Retina (tissue), 1 donor: Measurements from ENCODE around the gene ENTREP3.

Source experiments
- DNase-seq: peaks from one replicate; pipeline ENCODE4 v3.0.0-alpha.2; 2016

The ENTREP3 gene

DNA sequence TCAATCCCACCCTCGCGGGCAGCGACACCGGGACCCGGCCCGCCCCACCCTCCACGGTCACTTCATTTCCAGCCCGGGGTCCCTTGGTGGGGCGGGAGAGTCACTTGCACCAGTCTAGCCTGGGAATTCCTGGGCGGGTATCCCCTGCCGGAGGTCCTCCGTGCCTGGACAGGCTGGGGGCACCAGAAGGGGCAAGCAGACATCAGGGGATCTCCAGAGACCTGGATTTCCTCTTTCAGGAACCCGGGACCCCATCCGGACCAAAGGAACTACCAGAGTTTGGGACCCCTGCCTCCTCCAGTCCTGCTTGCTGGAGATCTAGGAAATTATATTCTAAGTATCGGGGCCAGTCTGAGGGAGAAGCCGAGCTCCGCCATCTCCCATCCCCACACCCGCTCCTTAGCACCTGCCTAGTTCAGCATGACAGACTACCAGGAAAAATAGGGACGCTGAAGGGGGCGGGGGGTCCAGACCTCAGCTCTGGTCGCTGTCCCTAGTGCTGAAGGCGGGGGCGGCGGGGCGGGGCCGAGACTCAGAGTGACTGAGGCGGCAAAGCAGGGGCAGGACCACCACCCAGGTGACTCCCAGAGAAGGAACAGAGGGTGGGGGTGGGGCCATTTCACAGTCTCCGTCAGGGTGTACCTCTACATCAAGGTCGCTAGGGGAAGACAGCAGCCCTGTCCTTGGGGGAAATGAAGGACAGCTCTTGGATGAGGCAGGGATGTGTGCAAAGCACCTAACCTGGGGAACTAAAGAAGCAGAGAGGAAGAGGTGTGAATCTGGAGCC lies 22.8 kb upstream of the ENTREP3 start:
- DNase-seq: peak; percentile 74

DNA sequence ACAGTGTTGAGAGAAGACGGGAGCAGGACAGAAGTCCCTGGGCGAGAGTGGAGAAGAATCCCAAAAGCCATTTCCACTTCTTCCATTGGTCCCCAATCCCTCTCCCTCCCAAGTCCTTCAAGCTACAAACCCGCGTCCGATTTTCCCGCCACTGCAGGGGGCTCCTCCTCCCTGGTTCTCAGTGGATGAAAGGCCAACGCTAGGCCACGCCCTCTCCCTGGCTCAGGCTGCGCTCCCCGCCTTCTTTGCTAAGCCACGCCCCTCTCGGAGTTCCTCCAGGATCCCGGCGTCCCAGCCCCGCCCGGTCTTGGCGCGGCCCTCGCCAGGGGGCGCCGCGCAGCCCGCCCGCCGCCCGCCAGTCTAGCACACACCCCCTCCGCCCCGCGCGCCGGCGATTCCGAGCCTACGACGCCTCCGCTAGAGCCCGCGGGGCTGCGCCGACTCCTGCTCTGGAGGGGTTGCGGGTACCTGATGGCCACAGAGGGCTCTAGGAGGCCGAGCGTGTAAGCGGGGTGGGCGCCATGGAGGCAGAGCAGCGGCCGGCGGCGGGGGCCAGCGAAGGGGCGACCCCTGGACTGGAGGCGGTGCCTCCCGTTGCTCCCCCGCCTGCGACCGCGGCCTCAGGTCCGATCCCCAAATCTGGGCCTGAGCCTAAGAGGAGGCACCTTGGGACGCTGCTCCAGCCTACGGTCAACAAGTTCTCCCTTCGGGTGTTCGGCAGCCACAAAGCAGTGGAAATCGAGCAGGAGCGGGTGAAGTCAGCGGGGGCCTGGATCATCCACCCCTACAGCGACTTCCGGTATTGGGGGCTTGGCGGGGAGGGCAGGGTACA lies 22.0 kb upstream of the ENTREP3 start, which contains the start of gene HCN3:
Gene HCN3 (plus strand): TSS at position 394 of the 832 bp plus-strand sequence. CDS start 128 bp downstream, at position 522.
- DNase-seq: peak; percentile 95

DNA sequence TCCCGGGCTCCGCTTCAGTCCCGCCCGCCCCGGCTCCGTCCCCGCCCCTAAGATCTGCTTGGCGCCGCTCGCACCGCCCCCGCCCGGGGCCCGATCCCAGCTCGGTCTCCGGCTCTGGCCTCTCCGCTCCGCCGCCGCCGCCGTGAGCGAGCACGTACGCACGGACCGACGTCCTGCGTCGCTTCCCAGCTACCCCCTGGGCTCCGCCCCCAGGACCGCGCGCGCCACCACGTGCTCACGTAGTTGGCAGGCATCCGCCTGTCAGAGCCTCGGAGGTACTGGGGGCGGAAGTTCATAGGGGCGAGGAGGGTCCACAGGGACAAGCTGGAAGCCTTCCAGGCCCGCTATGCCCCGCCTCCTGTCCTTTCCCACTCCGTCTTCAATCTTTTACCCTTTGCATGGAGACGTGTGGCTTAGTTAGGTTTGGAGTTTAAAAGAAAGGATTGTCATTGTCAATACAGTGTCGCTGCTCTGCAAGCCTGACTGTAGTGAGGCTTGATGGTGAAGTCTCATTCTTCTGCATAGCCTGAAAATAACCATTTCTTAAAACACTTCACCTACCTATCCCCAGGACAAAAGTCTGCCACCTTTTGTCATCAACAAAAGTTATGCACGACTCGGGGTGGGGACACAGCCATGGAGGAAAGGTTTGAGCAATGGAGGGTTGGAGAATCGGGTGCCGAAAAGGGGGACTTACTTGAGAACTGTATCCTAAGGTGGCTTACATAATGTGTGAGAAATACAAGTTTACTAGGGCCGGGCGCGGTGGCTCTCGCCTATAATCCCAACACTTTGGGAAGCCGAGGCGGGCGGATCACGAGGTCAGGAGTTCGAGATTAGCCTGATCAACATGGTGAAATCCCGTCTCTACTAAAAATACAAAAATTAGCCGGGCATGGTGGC lies 18.3 kb upstream of the ENTREP3 start, which contains the start of gene CLK2:
Gene CLK2 (minus strand): TSS at position 162 of the 903 bp plus-strand sequence. CDS start 2,527 bp downstream, outside the sequence.
- peak; percentile 93 for DNase-seq

DNA sequence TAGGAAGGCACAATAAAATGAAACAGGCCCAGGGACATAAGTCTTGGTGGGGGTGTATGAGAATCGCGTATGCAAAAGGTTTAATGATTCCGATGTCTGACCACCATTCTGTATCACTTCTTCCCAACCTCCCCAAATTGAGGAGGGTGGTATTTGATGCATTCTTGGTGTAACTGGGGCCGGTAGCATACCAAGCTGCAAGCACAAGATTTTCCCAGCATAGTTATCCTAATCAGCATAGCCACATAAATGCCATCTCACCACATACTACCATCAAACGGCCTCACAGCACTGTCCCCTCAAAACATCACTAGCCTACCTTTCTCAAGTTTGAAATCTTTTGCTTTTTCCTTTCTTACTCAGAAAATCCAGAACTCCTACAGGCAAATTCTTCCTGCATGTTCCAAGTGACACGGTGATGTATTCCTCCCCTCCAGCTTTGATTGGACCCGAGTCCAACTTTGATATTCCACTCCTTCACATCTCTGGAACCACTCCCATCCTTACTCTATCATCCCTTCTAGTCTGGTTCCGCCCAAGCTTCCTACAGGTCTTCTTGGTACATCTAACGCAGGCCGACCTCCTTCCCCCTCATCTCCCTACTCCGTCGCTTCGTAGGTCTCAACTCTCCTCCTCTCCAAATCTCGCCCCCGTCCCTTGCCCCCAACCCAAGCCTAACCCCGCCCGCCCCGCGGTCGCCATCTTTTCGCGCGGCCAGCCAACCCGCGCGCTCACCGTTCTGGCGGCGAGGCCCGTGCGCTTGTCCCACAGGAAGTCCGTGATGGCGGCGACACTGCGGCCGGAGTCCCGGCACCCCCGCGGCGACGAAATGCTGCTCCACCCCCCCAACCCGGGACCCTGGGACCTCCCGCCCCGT lies 17.4 kb upstream of the ENTREP3 start:
- no peak for DNase-seq

DNA sequence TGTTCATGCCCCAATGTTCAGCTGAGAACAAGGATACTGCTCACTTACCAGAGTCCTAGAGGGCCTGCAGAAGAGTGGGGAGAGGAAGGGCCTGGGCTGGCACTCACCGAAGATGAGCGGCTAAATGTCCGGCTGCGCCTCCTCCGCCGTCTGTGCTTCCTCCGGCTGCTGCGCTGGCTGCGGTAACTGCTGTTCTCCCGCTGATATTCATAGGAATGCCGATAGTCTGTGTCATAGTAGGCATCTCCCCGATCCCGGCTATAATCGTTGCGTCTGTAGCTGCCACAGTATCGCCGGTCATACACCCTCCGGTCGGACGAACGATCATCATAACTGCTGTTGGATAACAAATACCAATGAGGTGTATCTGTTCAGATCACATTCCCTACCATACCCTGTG lies 14.1 kb upstream of the ENTREP3 start:
- no peak for DNase-seq

DNA sequence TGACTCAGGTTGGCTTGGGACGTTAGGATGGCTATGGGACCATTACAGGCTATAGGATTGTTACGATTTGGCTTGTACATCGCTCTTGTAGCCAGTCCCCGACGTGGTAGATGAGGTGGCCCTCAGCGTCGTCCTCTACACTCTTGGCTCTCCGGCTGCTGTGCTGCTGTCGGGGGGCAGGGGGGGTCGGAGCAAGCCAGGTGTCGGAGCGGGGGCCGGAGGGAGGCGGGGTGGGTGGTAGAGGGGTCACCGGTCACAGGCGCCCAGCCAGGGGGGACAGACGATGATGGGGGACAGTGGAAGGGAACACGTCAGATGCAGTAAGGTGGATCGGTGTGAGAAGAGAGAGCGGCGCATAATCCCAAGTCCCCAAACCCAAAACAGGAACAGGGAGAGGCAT lies 13.3 kb upstream of the ENTREP3 start:
- no peak for DNase-seq

DNA sequence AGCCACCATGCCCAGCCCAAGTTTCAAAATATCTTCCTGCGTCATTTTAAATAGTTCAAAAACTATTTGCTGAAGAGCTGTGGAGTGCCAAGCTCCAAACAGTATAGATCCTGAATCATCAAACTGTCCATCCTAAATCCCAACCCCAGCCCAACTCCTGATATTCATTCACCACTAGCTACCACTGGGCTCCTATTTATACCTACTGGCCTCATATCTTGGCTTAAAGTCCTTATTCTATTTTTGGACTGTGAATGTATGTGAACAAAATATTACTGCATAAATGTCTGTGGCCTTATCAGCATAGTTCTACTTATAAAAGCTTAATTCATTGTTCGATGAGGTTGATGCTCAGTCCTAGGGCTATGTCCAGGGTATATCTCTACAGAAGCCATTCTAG lies 12.1 kb upstream of the ENTREP3 start:
- DNase-seq: no peak

DNA sequence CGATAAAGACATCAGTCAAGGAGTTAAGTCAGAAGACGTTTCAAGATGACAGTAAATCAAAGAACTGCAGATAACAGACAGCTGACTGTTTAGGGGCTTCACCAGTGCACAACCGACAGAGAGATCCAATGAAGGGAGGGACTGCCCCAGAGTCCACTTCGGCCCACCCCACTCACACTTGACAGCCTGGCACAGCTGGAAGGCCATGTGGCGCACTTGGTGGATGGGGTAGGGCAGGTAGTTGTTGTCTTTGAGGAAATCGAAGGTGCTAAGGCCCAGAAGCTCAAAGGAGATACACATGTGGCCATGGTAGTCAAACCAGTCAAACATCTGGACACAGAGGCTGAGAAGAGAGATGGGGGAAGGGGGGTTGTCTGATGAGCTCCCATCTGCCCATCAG lies 11.3 kb upstream of the ENTREP3 start:
- DNase-seq: no peak

DNA sequence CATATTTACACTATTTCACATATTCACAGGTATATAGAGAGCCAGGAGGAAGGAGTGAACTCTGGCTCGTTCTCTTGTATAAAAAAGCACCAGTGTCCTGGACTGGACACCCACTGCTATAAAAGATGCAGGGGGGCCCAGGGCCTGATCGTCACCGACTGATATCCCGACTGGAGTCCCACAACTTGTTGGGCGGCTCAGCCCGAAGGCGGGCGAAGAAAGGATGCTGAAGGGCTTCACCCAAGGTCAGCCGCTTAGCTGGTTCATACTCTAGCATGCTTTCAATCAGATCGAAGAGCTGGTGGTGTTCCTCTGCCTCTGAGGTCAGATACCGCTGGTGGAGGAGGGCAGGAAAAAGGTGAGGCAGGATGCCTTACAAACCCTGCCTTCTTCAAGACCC lies 7.8 kb upstream of the ENTREP3 start:
- no peak for DNase-seq

DNA sequence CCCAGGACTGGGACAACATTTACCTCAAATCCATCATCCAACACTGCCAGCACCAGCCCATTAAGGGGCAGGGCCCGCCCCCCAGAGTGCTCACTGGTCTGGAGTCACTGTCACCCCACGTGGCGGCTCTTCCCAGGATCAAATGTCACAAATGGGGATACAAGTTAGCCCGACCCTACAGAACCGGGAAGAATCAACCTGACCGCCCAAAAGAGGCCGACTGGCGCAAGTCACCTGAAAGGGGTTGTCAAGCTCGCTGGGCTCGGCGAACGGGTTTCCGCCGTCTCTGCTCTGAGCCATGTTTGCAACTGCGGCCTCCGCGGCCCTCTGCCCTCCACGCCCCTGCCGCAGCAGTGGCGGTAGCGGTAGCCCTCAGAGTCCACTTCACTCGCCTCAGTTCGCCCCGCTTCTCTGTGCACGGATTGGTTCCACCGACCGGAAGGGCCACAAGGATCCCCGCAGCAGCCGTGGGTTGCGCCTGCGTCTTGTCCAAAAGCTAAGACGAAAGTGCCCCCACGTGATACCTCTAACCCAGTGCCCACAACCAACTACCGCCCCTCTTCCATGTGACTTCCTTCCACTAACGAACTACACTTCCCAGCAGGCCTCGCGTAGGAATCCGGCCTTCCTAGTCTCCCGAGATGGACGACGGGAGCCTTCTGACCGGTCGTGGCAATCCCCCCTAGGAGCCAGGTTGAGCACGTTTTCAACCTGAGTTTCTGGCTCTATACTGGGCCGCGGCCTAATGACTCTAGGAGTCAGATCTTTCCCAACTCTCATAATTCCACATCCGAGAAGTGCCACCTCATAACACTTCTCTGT lies 6.8 kb upstream of the ENTREP3 start, which contains the start of gene SCAMP3:
Gene SCAMP3 (minus strand): TSS at position 509 of the 822 bp plus-strand sequence. CDS start 209 bp downstream, at position 300.
- DNase-seq: peak; percentile 94

DNA sequence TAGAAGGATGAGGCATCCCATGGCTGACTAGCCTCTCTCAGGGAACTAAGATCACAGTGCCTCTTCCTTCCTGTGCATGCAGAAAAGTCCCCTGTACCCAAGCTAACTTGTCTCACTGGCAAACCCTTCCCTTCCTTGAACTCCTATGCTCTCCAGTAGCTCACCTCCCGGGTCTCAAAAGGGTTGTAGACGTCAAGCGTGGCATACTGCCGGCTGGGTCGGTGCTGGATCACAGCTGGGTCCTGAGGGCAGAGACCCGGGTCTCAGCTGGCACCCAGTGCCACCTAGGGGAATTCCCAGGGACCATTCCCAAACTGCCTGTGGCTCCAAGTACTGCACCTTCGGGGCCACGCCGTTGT lies 6.2 kb upstream of the ENTREP3 start:
- no peak for DNase-seq

DNA sequence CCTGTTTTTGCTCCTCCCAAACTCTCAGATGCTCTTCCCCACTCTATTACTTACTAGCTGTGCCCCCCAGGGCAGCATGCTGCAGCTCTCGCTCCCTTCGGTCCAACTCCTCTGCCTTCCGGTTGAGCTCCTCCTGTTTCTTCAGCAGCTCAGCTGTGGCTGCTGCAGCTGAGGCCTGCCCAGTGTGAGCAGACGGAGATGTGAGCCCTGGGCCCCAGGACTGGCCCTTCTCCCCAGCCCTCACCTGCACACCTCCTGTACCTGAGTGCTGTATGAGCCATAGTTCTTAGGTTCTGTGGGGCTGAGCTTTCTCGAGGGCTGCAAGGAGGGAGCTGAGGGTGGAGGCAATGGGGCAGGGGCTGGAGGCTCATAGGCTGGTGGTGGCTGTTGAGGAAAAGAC lies 5.0 kb upstream of the ENTREP3 start:
- DNase-seq: no peak

DNA sequence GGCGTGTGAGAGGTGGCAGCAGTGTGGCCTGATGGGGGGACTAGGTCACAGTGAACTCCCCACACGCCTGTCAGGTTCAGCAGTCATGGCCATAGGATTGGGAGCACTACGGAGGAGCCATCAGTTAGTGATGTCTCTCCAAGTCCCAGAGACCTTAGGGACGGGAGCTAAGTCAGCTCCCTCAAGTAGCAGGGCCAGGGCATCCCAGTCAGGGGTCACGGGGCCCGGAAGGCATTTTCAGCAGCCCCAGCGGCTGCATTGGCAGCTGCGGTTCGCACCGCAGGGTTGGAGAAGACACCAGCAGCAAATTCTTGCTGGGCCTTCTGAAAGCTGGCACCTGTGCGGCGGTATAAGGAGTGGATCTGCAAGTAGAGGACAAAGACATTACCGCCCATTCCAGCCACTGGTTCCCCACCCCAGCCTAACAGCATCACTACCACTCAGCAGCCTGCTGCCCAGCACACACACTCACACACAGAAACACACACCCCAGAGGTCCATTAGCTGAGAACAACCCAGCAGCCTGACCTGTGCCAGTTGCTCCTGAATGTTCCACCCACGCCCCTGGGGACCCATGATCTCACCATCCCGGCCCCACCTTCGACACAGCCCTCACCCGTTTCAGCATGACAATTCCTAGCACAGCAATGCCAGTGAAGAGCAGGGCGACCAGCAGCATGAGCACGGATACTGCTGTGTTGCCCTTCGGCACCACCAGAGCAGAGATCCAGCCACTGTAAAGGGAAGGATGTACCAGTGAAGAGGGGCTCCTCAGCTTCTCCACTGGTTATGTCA lies 972 bp upstream of the ENTREP3 start:
- DNase-seq: no peak

DNA sequence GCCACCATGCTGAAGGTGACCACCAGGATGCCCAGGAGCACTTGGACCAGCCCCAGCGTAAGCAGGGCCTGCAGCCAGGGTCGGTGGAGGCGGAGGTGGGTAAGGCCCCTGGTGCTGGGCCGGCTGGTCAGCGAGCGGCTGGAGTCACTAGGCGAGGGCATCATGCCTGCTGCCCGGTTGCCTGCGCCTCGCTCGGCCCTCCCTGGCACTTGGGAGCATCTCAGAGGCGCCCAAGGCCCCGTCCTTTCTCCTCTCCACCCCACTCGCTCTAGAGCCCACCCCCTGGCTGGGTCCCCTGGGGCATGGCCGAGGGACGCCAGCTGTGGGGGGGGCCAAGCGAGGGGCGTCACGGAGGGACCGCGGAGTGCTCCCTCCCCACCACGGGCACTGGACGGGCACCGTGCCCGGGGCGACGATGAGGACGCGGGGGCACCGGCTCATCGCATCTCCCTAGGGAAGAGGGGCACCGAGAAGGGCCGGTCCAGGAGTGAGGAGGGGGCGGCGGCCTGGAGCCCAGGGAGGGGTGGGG lies 505 bp downstream of the ENTREP3 start:
- peak; percentile 64 for DNase-seq

DNA sequence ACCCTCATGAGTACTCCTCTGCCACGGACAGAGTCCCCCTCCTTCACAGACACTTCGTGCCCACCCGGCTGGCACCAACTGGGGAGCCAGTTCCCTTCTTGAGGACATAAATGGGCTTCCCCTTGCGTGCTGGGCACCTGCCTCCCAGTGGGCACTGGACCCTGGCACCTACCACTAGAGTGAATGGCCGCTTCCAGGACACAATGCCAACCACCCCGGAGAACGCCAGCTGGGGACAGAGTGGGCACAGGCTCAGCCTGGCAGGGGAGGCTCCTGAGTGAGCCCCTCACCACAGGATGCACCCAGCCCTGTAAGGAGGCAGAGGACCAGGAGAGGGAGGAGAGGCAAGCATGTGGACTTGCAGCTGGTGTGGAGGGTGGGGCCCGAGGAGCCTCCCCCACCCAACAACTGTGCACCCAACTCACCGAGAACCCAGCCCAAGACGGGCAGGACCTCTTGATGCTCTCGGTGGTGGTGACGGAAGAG lies 1.0 kb downstream of the ENTREP3 start:
- no peak for DNase-seq

DNA sequence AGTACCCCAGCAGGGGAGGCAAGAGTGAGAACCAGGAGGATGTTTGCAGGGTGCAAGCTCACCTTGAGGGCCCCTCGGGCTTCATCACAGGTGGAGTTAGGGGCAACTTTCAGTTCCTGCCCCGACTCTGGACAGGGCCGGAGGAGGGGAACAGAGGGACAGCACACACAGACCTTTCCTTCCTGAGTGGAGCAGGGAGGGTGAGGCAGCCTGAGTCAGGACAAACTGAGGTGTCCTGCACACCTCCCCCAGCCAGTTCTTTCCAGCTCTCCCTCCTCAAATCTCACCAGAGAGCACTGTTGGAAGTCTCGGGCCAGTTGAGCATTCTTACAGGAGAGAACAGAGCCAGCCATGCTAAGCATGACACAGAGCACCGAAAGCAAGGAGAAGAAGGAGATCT lies 1.5 kb downstream of the ENTREP3 start:
- DNase-seq: no peak

DNA sequence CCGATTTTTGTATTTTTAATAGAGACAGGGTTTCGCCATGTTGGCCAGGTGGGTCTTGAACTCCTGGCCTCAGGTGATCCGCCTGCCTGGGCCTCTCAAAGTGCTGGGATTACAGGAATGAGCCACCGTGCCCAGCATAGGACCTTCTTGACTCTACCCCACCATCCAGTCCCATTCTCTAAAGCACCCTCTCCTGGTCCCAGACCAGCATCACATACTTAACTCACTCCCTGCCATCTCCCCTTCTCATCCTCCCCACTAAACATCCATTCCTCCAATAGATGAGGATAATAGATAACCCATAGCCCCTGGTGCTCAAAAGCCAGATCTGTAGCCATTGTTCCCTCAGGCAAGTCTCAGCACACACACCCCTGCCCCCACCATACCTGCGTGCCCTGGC lies 2.1 kb downstream of the ENTREP3 start:
- DNase-seq: no peak

DNA sequence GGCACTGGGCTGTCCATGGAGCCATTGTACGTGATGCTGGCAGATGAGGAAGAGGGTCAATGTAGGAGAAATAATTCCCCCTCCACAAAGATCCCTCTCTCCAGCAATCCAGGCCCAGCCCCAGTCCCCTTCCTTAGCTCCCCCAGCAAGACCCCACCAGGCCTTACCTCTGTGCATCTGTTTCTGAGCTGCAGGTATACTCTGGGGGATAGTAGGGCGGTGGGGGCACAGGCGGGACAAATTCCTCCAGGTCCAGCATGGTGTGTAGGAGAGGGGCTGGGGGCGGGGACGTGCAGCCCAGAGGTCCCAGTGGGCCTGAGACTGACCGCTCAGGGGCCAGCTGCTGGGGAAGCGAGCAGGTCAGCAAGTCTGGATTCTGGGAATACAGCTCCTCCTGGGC lies 3.7 kb downstream of the ENTREP3 start:
- no peak for DNase-seq

DNA sequence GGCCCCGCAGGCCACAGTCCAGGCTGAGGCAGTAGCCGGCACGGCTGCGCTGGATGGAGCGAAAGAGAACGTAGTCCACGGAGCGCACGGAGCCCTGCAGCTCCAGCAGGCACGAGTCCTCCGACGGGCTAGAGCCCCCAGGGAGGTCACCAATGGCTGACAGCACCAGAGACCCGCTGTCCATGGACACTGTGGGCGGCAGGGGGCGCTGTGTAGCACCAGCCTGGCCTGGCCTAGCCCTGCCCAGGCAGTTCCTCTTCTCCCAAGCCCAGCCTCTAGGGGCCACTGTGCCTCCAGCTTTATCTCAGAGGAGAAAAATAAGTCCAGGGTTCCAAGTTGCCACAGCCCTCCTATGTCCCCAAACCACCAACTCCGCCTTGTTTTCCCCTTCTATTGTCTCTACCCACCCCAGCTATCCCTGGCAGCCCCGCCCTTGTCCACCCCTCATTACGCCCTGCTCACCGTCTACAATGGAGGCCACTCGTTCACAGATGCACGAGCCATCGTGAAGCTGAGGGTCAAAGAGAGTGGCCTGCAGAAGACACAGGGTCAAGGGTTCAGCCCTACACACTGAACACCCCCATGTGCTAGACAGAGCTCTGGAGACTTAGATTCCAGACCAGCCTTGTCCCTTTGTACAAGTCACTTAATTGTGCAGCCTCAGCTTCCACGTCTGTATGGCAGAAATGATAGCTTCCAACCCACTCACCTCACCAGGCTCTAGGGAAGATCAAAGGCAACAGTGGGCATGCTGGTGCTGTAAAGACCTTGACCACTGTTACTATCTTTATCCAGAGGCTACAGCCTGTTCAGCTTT lies 4.4 kb downstream of the ENTREP3 start:
- peak; percentile 93 for DNase-seq
